Activated T-cell treated with anti-CD3 and anti-CD28 coated beads, Interleukin-2, amount 50 U/mL, for 24 hours (primary cell): ENCODE data around the gene KMT2C.
A peak's percentile ranks its signal among the peaks of the same experiment; 100 is the strongest.
"Not testable (repeated sequence)": the region's sequence is repeated elsewhere in the genome, so short reads cannot be mapped to it uniquely, and the experiment has no call there.

Source experiments
- DNase-seq: peaks from one replicate; pipeline ENCODE4 v3.0.0-alpha.2; 2020
- H3K27ac Mint-ChIP-seq: 2 replicates; pipeline ENCODE4 v1.8.0; 2020; ENCODE audit warnings: mild to moderate bottlenecking, mixed read lengths
- H3K27me3 Mint-ChIP-seq: 2 replicates; pipeline ENCODE4 v1.8.0; 2020; ENCODE audit warnings: mixed read lengths
- H3K36me3 Mint-ChIP-seq: 2 replicates; pipeline ENCODE4 v1.8.0; 2020; ENCODE audit warnings: low read depth, mixed read lengths
- H3K4me1 Mint-ChIP-seq: 2 replicates; pipeline ENCODE4 v1.8.0; 2020; ENCODE audit warnings: low read depth, mixed read lengths
- H3K4me3 Mint-ChIP-seq: 2 replicates; pipeline ENCODE4 v1.8.0; 2020; ENCODE audit warnings: mild to moderate bottlenecking, moderate library complexity, mixed read lengths
- H3K9me3 Mint-ChIP-seq: 2 replicates; pipeline ENCODE4 v1.8.0; 2020; ENCODE audit warnings: mixed read lengths

The KMT2C gene

GRCh38 chr7:152435384-152436110 lies at the start of gene KMT2C:
Gene KMT2C (minus strand): TSS chr7:152436003. CDS start chr7:152435786, 217 bp downstream.
- H3K27ac Mint-ChIP-seq, result peak within 1 kb of the TSS; percentile 97
- H3K9me3 Mint-ChIP-seq, result no peaks in the 10 kb centered on the region
- H3K4me3 Mint-ChIP-seq, result peak within 1 kb of the TSS; percentile 91
- H3K4me1 Mint-ChIP-seq, result peaks cover 42% of the 10 kb centered on the region
- peaks cover 18% of the 10 kb centered on the region for H3K36me3 Mint-ChIP-seq
- DNase-seq, result peak; percentile 76
- no peaks in the 10 kb centered on the region for H3K27me3 Mint-ChIP-seq

DNA sequence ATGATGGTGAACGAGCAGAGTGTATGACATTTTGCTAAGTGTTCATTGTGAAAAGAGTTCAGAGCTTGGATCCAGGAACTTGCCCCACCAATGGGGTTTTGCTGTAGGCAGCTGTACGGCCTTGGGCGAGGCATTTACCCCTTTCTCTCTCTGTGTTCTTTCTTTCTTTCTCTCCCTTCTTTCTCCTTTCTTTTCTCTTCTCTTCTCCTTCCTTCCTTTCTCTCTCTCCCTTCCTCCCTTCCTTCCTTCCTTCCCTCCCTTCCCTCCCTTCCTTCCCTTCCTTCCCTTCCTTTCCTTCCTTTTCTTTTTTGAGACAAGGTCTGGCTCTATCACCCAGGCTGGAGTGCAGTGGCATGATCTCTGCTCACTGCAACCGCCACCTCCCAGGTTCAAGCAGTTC lies 45.3 kb upstream of the KMT2C start:
- Mint-ChIP-seq H3K27me3 (no peaks in the 10 kb centered on the region), H3K4me3 (no peak overlapping the region), H3K27ac (no peak overlapping the region), H3K36me3 (no peaks in the 10 kb centered on the region), H3K4me1 (no peaks in the 10 kb centered on the region), H3K9me3 (no peaks in the 10 kb centered on the region)
- no peak for DNase-seq

DNA sequence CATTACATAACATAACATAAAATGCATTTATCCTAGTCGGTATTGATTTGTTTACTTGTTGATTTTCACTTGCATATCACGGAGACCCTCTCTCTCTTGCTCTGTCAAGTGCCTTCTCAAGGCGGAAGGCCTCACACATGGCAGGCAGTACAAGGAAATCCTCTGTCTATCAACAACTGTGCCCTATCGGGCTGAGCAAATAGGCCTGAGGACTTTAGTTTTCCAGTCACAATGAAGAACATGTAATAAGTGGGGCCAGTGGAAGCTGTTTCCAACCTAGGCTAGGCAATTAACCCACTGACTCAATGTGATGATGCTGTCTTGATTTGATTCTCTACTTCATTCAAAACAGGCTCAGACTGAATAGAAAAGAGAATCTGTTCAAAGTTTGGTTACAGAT lies 44.9 kb upstream of the KMT2C start:
- DNase-seq, result no peak
- Mint-ChIP-seq H3K4me1 (no peaks in the 10 kb centered on the region), H3K27me3 (no peaks in the 10 kb centered on the region), H3K27ac (no peak overlapping the region), H3K36me3 (no peaks in the 10 kb centered on the region), H3K9me3 (no peaks in the 10 kb centered on the region), H3K4me3 (no peak overlapping the region)

DNA sequence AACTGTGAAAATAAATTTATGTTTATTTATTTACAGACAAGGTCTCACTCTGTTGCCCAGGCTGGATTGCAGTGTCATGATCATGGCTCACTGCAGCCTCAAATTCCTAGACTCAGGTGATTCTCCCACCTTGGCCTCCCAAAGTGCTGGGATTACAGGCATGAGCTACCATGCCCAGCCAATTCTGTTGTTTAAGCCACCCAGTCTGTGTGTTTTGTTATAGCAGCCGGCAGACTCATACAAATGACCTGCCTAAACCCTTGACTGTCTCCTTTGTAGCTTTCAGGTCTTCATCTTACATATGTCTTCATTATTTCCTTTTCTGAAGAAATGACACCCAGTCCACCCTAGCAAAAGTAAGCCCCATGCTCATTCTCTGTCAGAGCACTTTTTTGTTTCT lies 43.8 kb upstream of the KMT2C start:
- Mint-ChIP-seq H3K27ac (no peak overlapping the region), H3K36me3 (no peaks in the 10 kb centered on the region), H3K9me3 (no peaks in the 10 kb centered on the region), H3K4me3 (no peak overlapping the region), H3K27me3 (no peaks in the 10 kb centered on the region), H3K4me1 (no peaks in the 10 kb centered on the region)
- no peak for DNase-seq

GRCh38 chr7:152478140-152478539 lies 42.3 kb upstream of the KMT2C start:
- Mint-ChIP-seq H3K9me3 (no peaks in the 10 kb centered on the region), H3K4me1 (no peaks in the 10 kb centered on the region), H3K4me3 (no peak overlapping the region), H3K27me3 (no peaks in the 10 kb centered on the region), H3K27ac (no peak overlapping the region), H3K36me3 (no peaks in the 10 kb centered on the region)
- DNase-seq, result no peak

DNA sequence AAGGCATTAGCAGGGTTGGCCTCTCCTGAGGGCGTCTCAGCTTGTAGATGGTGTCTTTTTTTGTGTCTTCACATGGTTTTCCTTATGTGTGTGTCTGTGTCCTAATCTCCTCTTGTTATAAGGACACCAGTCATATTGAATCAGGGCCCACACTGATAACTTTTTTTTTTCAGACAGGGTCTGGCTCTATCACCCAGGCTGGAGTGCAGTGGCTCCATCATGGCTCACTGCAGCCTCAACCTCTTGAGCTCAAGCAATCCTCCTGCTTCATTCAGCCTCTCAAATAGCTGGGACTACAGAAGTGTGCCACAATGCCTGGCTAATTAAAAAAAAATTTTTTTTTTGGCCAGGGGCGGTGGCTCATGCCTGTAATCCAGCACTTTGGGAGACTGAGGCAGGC lies 41.3 kb upstream of the KMT2C start:
- Mint-ChIP-seq H3K9me3 (no peaks in the 10 kb centered on the region), H3K4me3 (no peak overlapping the region), H3K36me3 (no peaks in the 10 kb centered on the region), H3K27ac (no peak overlapping the region), H3K27me3 (no peaks in the 10 kb centered on the region), H3K4me1 (no peaks in the 10 kb centered on the region)
- no peak for DNase-seq

- no peak for DNase-seq
- peaks cover under 1% of the 10 kb centered on the region for H3K9me3 Mint-ChIP-seq
- H3K27me3 Mint-ChIP-seq, result no peaks in the 10 kb centered on the region
- no peaks in the 10 kb centered on the region for H3K36me3 Mint-ChIP-seq
- H3K27ac Mint-ChIP-seq, result no peak overlapping the region
- H3K4me3 Mint-ChIP-seq, result no peak overlapping the region
- H3K4me1 Mint-ChIP-seq, result no peaks in the 10 kb centered on the region
Observed at GRCh38 chr7:152476551-152476950, 40.7 kb upstream of the KMT2C start.

GRCh38 chr7:152471023-152471620 lies 35.3 kb upstream of the KMT2C start:
- not testable (repeated sequence) for H3K27me3 Mint-ChIP-seq, H3K27ac Mint-ChIP-seq, H3K4me1 Mint-ChIP-seq, H3K4me3 Mint-ChIP-seq, DNase-seq, H3K36me3 Mint-ChIP-seq
- H3K9me3 Mint-ChIP-seq, result peaks cover 10% of the 10 kb centered on the region

DNA sequence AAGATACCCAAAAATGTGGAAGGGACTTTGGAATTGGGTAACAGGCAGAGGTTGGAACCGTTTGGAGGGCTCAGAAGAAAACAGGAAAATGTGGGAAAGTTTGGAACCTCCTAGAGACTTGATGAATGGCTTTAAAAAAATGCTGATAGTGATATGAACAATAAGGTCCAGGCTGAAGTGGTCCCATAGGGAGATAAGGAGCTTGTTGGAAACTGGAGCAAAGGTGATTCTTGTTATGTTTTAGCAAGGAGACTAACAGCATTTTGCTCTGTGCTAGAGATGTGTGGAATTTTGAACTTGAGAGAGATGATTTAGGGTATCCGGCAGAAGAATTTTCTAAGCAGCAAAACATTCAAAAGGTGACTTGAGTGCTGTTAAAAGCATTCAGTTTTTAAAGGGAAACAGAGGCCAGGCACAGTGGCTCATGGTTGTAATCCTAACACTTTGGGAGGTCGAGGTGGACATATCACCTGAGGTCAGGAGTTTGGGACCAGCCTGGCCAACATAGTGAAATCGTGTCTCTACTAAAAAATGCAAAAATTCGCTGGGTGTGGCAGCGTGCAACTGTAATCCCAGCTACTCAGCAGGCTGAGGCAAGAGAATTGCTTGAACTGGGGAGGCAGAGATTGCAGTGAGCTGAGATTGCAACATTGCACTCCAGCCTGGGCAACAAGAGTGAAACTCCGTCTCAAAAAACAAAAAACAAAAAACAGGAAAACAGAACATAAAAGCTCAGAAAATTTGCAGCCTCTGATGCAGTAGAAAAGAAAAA lies 34.6 kb upstream of the KMT2C start:
- H3K27ac Mint-ChIP-seq, H3K36me3 Mint-ChIP-seq, H3K4me3 Mint-ChIP-seq, H3K27me3 Mint-ChIP-seq, H3K4me1 Mint-ChIP-seq, DNase-seq: not testable (repeated sequence)
- peaks cover 10% of the 10 kb centered on the region for H3K9me3 Mint-ChIP-seq

DNA sequence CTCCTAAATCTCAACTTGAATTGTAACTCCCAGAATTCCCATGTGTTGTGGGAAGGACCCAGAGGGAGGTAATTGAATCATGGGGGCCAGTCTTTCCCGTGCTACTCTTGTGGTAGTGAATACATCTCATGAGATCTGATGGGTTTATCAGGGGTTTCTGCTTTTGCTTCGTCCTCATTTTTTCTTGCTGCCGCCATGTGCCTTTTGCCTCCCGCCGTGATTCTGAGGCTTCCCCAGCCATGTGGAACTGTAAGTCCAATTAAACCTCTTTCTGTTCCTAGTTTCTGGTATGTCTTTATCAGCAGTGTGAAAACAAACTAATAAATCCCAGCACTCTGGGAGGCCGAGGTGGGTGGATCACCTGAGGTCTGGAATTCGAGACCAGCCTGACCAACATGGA lies 33.8 kb upstream of the KMT2C start:
- not testable (repeated sequence) for H3K36me3 Mint-ChIP-seq, H3K4me3 Mint-ChIP-seq, H3K27me3 Mint-ChIP-seq, H3K27ac Mint-ChIP-seq, H3K4me1 Mint-ChIP-seq, DNase-seq
- H3K9me3 Mint-ChIP-seq, result peaks cover 10% of the 10 kb centered on the region

DNA sequence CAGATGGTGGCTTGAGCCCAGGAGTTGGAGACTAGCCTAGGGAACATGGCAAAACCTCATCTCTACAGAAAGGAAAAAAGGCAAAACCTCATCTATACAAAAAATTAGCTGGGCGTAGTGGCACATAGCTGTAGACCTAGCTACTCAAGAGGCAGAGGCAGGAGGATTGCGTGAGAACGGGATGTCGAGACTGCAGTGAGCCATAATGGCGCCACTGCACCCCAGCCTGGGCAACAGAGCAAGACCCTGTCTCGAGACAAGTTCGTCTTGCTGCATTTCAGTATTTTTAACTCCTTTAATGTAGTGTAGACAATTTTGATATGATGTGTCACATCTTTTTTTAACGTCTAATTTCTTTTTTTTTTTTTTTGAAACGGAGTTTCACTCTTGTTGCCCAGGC lies 31.4 kb upstream of the KMT2C start:
- DNase-seq, result no peak
- H3K4me1 Mint-ChIP-seq, result peaks cover 13% of the 10 kb centered on the region
- no peak overlapping the region for H3K4me3 Mint-ChIP-seq
- no peak overlapping the region for H3K27ac Mint-ChIP-seq
- peaks cover 10% of the 10 kb centered on the region for H3K36me3 Mint-ChIP-seq
- H3K9me3 Mint-ChIP-seq, result peaks cover 10% of the 10 kb centered on the region
- no peaks in the 10 kb centered on the region for H3K27me3 Mint-ChIP-seq

GRCh38 chr7:152465119-152465387 lies 29.2 kb upstream of the KMT2C start:
- Mint-ChIP-seq H3K27me3 (no peaks in the 10 kb centered on the region), H3K9me3 (peaks cover under 1% of the 10 kb centered on the region), H3K4me3 (peak overlapping the region; percentile 89), H3K27ac (peak overlapping the region; percentile 90), H3K36me3 (peaks cover 10% of the 10 kb centered on the region), H3K4me1 (peaks cover 13% of the 10 kb centered on the region)
- no peak for DNase-seq

- Mint-ChIP-seq H3K36me3 (peaks cover 10% of the 10 kb centered on the region), H3K27ac (peak overlapping the region; percentile 90), H3K4me3 (peak overlapping the region; percentile 89), H3K9me3 (no peaks in the 10 kb centered on the region), H3K4me1 (peaks cover 13% of the 10 kb centered on the region), H3K27me3 (no peaks in the 10 kb centered on the region)
- DNase-seq, result peak; percentile 89
Observed at GRCh38 chr7:152464312-152465118, 28.7 kb upstream of the KMT2C start.

DNA sequence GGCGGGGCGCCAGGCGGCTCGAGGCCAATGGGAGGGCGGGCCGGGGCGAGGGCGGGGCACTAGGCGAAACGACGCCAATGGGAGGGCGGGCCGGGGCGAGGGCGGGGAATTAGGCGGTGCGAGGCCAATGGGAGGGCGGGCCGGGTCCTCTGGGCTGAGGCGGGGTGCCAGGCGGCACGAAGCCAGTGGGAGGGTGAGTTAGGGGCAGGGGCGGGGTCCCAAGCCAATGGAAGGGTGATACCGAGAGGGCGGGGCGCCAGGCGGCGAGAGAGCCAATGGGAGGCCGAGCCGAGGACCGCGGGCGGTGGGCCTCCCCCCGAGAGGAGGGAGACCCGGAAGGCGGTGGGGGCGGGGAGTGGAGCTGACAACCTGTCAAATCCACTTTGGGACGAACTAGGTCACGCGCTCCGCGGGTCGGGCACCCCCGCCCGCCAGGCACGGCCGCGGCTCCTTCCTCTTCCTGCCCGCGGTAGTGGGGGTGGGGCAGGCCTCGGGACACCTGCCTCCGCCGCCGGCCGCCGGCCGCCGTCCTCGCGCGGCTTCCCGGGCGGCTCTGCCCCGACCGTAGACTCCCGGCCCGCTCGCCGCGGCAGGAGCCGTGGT lies 28.0 kb upstream of the KMT2C start:
- Mint-ChIP-seq H3K4me1 (peaks cover 13% of the 10 kb centered on the region), H3K9me3 (no peaks in the 10 kb centered on the region), H3K4me3 (peak overlapping the region; percentile 92), H3K36me3 (peaks cover 10% of the 10 kb centered on the region), H3K27ac (no peak overlapping the region), H3K27me3 (no peaks in the 10 kb centered on the region)
- peak; percentile 100 for DNase-seq
